H9 (cell line): Measurements from ENCODE around the gene TAAR8. TPM values are rescaled to one million over a fixed set of nuclear protein-coding genes. Genes with fewer than 3 reads are reported as not detected.

Experiments used
- DNase-seq: peaks from one replicate; pipeline ENCODE4 v3.0.0-alpha.2; 2017
- H2AFZ ChIP-seq: one replicate; pipeline ENCODE4 v1.6.1; 2013; ENCODE audit warnings: mild to moderate bottlenecking, low read length, control low read depth, moderate library complexity
- H2AK5ac ChIP-seq: 2 replicates; pipeline ENCODE4 v1.6.1; 2013; ENCODE audit warnings: low read length, control low read depth, mixed read lengths; ENCODE audit not compliant: insufficient read length
- H2BK120ac ChIP-seq: one replicate; pipeline ENCODE4 v1.6.1; 2013; ENCODE audit warnings: low read depth, mild to moderate bottlenecking, low read length, control low read depth, inconsistent platforms; ENCODE audit not compliant: poor library complexity, severe bottlenecking
- H2BK12ac ChIP-seq: 2 replicates; pipeline ENCODE4 v1.6.1; 2013; ENCODE audit warnings: low read length, control low read depth, mixed read lengths, low read depth; ENCODE audit not compliant: insufficient read length
- H2BK15ac ChIP-seq: 2 replicates; pipeline ENCODE4 v1.6.1; 2013; ENCODE audit warnings: low read depth, low read length, control low read depth
- H2BK20ac ChIP-seq: one replicate; pipeline ENCODE4 v1.6.1; 2013; ENCODE audit warnings: low read depth, mild to moderate bottlenecking, low read length, control low read depth, inconsistent platforms; ENCODE audit not compliant: poor library complexity, severe bottlenecking
- H2BK5ac ChIP-seq: 2 replicates; pipeline ENCODE4 v1.6.1; 2013; ENCODE audit warnings: low read length, control low read depth, mixed read lengths; ENCODE audit not compliant: insufficient read length
- H3K14ac ChIP-seq: 2 replicates; pipeline ENCODE4 v1.6.1; 2013; ENCODE audit warnings: low read length, control low read depth; ENCODE audit not compliant: insufficient read depth
- H3K18ac ChIP-seq: 2 replicates; pipeline ENCODE4 v1.6.1; 2013; ENCODE audit warnings: low read depth, mild to moderate bottlenecking, mixed read lengths, low read length, control low read depth; ENCODE audit not compliant: insufficient read length
- H3K23ac ChIP-seq: 2 replicates; pipeline ENCODE4 v1.6.1; 2013; ENCODE audit warnings: low read length, control low read depth, mixed read lengths, low read depth; ENCODE audit not compliant: insufficient read length
- H3K23me2 ChIP-seq: 2 replicates; pipeline ENCODE4 v1.6.1; 2013; ENCODE audit warnings: low read depth, mild to moderate bottlenecking, mixed read lengths, low read length, control low read depth; ENCODE audit not compliant: insufficient read length, poor library complexity, severe bottlenecking
- H3K27ac ChIP-seq: 2 replicates; pipeline ENCODE4 v1.5.1; 2013; ENCODE audit warnings: low read length, control low read depth, mixed read lengths, low read depth; ENCODE audit not compliant: insufficient read length
- H3K27me3 ChIP-seq: 2 replicates; pipeline ENCODE4 v1.6.1; 2013; ENCODE audit warnings: low read length, control low read depth, inconsistent platforms; ENCODE audit not compliant: insufficient read depth
- H3K4ac ChIP-seq: 2 replicates; pipeline ENCODE4 v1.6.1; 2013; ENCODE audit warnings: low read depth, mild to moderate bottlenecking, control low read depth, inconsistent platforms, low read length, moderate library complexity
- H3K4me1 ChIP-seq: 2 replicates; pipeline ENCODE4 v1.6.1; 2013; ENCODE audit warnings: low read length, control low read depth, inconsistent platforms; ENCODE audit not compliant: insufficient read depth
- H3K4me2 ChIP-seq: 2 replicates; pipeline ENCODE4 v1.6.1; 2013; ENCODE audit warnings: low read length, control low read depth, mixed read lengths; ENCODE audit not compliant: insufficient read length, insufficient read depth
- H3K56ac ChIP-seq: 2 replicates; pipeline ENCODE4 v1.6.1; 2013; ENCODE audit warnings: low read depth, mild to moderate bottlenecking, mixed read lengths, low read length, control low read depth; ENCODE audit not compliant: insufficient read length
- H3K79me1 ChIP-seq: 2 replicates; pipeline ENCODE4 v1.6.1; 2013; ENCODE audit warnings: low read depth, mild to moderate bottlenecking, moderate library complexity, low read length, control low read depth, inconsistent platforms; ENCODE audit not compliant: insufficient read depth, poor library complexity, severe bottlenecking
- H3K79me2 ChIP-seq: 2 replicates; pipeline ENCODE4 v1.6.1; 2013; ENCODE audit warnings: low read length, control low read depth, inconsistent platforms; ENCODE audit not compliant: insufficient read depth
- H3K9ac ChIP-seq: 2 replicates; pipeline ENCODE4 v1.6.1; 2013; ENCODE audit warnings: low read length, control low read depth, mixed read lengths; ENCODE audit not compliant: insufficient read length; ENCODE audit errors: extremely low read depth
- H3K9me3 ChIP-seq: one replicate; pipeline ENCODE4 v1.6.1; 2013; ENCODE audit warnings: low read depth, low read length, inconsistent platforms; ENCODE audit not compliant: control insufficient read depth
- H3T11ph ChIP-seq: one replicate; pipeline ENCODE4 v1.6.1; 2013; ENCODE audit warnings: mild to moderate bottlenecking, low read length, control low read depth, inconsistent platforms
- H4K20me1 ChIP-seq: one replicate; pipeline ENCODE4 v1.6.1; 2013; ENCODE audit not compliant: control insufficient read depth, insufficient read length, insufficient read depth
- H4K5ac ChIP-seq: 2 replicates; pipeline ENCODE4 v1.6.1; 2013; ENCODE audit warnings: low read depth, mild to moderate bottlenecking, mixed read lengths, low read length, control low read depth; ENCODE audit not compliant: insufficient read length
- H4K8ac ChIP-seq: replicated peaks from 2 replicates; pipeline ENCODE4 v1.6.1; 2013; ENCODE audit warnings: low read length, control low read depth, mixed read lengths, low read depth; ENCODE audit not compliant: insufficient read length
- H4K91ac ChIP-seq: 2 replicates; pipeline ENCODE4 v1.6.1; 2013; ENCODE audit warnings: low read depth, mild to moderate bottlenecking, moderate library complexity, mixed read lengths, low read length, control low read depth; ENCODE audit not compliant: insufficient read length
- H3K27ac Mint-ChIP-seq, 3 experiments: 2 replicates in 2 of 3; 3 replicates in 1 of 3; pipeline ENCODE4 v1.8.0; 2020 to 2021; ENCODE audit warnings: mixed read lengths in 3 of 3, mild to moderate bottlenecking in 1 of 3, moderate library complexity in 1 of 3
- H3K27me3 Mint-ChIP-seq: 2 replicates; pipeline ENCODE4 v1.8.0; 2021; ENCODE audit warnings: low read depth, mild to moderate bottlenecking, moderate library complexity, mixed read lengths
- H3K36me3 Mint-ChIP-seq, 3 experiments: 2 replicates in 2 of 3; 3 replicates in 1 of 3; pipeline ENCODE4 v1.8.0; 2020 to 2021; ENCODE audit warnings: low read depth in 3 of 3, mixed read lengths in 3 of 3; ENCODE audit not compliant: insufficient read depth in 1 of 3
- H3K4me1 Mint-ChIP-seq, 2 experiments: 2 replicates each; pipeline ENCODE4 v1.8.0; 2020; ENCODE audit warnings: mixed read lengths in 2 of 2
- H3K4me3 Mint-ChIP-seq, 2 experiments: 2 replicates in 1 of 2; 3 replicates in 1 of 2; pipeline ENCODE4 v1.8.0; 2020 to 2021; ENCODE audit warnings: mild to moderate bottlenecking in 2 of 2, mixed read lengths in 2 of 2, moderate library complexity in 1 of 2
- H3K9me3 Mint-ChIP-seq, 2 experiments: 2 replicates in 1 of 2; 3 replicates in 1 of 2; pipeline ENCODE4 v1.8.0; 2020; ENCODE audit warnings: mild to moderate bottlenecking in 2 of 2, mixed read lengths in 2 of 2, moderate library complexity in 1 of 2
- CTCF ChIP-seq: fragments of 200-600 bp; sonication (generic); conservative IDR thresholded peaks from 3 replicates; pipeline ENCODE4 v1.8.0; 2021; ENCODE audit warnings: antibody characterized with exemption, mild to moderate bottlenecking
- WGBS: extraction: QIAGEN DNeasy Blood & Tissue Kit; methylation state at CpG from one replicate; pipeline ENCODE4 v1.1.7; 2013; ENCODE audit warnings: missing lambda C conversion rate, low lambda C conversion rate, mixed read lengths; ENCODE audit not compliant: insufficient read length; ENCODE audit errors: extremely low coverage; 5-methylcytosine and 5-hydroxymethylcytosine counted together
- total RNA-seq: library from RNA; stranded (reverse); gene quantifications from 2 replicates; pipeline ENCODE4 v1.2.1, GENCODE V29; 2021

Gene TAAR8
- total RNA-seq, 1 experiment from 2014 or later = not detected

GRCh38 chr6:132590362-132590761, 37.9 kb downstream of the TAAR8 start:
- no peak for TF ChIP-seq CTCF
- Histone ChIP-seq H3K9ac (no peak overlapping the region), H2BK20ac (no peak overlapping the region), H3K56ac (no peak overlapping the region), H3K23me2 (no peaks in the 10 kb centered on the region), H2BK12ac (no peak overlapping the region), H3K4me1 (no peaks in the 10 kb centered on the region), H3K9me3 (no peaks in the 10 kb centered on the region), H3K4me2 (no peak overlapping the region), H2BK15ac (no peak overlapping the region), H2BK5ac (no peak overlapping the region), H4K20me1 (no peaks in the 10 kb centered on the region), H2AK5ac (no peak overlapping the region), H3K18ac (no peak overlapping the region), H3K4ac (no peak overlapping the region), H4K8ac (no peak overlapping the region), H4K91ac (no peak overlapping the region), H2BK120ac (no peak overlapping the region), H4K5ac (no peak overlapping the region), H3K23ac (no peak overlapping the region), H3K27ac (no peak overlapping the region), H3K79me2 (no peaks in the 10 kb centered on the region), H3K14ac (no peak overlapping the region), H2AFZ (no peak overlapping the region), H3K27me3 (no peaks in the 10 kb centered on the region), H3T11ph (no peak overlapping the region), H3K79me1 (no peaks in the 10 kb centered on the region)
- no peaks in the 10 kb centered on the region for H3K9me3 Mint-ChIP-seq
- no peak for DNase-seq
- no peaks in the 10 kb centered on the region for H3K4me1 Mint-ChIP-seq
- H3K4me3 Mint-ChIP-seq = no peak overlapping the region
- no peak overlapping the region for H3K27ac Mint-ChIP-seq
- H3K27me3 Mint-ChIP-seq = peaks cover 2% of the 10 kb centered on the region; the same call in 1 of the 2 replicates
- no peaks in the 10 kb centered on the region for H3K36me3 Mint-ChIP-seq
- no CpG with 5 or more reads among the region's 1 CpG for WGBS
